Measurements from ENCODE around the gene GAL3ST1. TPM values are rescaled to one million over a fixed set of nuclear protein-coding genes. Genes with fewer than 3 reads are reported as not detected.
"Not testable (repeated sequence)": the region's sequence is repeated elsewhere in the genome, so short reads cannot be mapped to it uniquely, and the experiment has no call there.

The GAL3ST1 gene
- total RNA-seq, 1 donor from 2014 or later: 3.0 TPM

GRCh38 chr22:30546616-30547015, 27.8 kb downstream of the GAL3ST1 start, which contains the start of gene SEC14L6:
Gene SEC14L6, minus strand, starts transcription at chr22:30546741. Its CDS starts 59 bp downstream, at chr22:30546682.
- no peak within 1 kb of the TSS for H3K27ac Mint-ChIP-seq (ENCODE audit: unreplicated experiment)
- H3K4me1 Mint-ChIP-seq (ENCODE audit: unreplicated experiment): peaks cover 27% of the 10 kb centered on the region

GRCh38 chr22:30542811-30543188, 31.7 kb downstream of the GAL3ST1 start:
- no peak for DNase-seq (ENCODE audit: low spot score)
- H3K4me3 Mint-ChIP-seq (ENCODE audit: unreplicated experiment): peak overlapping the region; percentile 86
- no peaks in the 10 kb centered on the region for H3K36me3 Mint-ChIP-seq (ENCODE audit: low read depth, unreplicated experiment)
- no peaks in the 10 kb centered on the region for H3K9me3 Mint-ChIP-seq (ENCODE audit: unreplicated experiment)
- peaks cover 8% of the 10 kb centered on the region for H3K4me1 Mint-ChIP-seq (ENCODE audit: unreplicated experiment)
- peaks cover 13% of the 10 kb centered on the region for H3K27me3 Mint-ChIP-seq (ENCODE audit: unreplicated experiment)
- no peak overlapping the region for H3K27ac Mint-ChIP-seq (ENCODE audit: unreplicated experiment)
- TF ChIP-seq, protein P1, sequence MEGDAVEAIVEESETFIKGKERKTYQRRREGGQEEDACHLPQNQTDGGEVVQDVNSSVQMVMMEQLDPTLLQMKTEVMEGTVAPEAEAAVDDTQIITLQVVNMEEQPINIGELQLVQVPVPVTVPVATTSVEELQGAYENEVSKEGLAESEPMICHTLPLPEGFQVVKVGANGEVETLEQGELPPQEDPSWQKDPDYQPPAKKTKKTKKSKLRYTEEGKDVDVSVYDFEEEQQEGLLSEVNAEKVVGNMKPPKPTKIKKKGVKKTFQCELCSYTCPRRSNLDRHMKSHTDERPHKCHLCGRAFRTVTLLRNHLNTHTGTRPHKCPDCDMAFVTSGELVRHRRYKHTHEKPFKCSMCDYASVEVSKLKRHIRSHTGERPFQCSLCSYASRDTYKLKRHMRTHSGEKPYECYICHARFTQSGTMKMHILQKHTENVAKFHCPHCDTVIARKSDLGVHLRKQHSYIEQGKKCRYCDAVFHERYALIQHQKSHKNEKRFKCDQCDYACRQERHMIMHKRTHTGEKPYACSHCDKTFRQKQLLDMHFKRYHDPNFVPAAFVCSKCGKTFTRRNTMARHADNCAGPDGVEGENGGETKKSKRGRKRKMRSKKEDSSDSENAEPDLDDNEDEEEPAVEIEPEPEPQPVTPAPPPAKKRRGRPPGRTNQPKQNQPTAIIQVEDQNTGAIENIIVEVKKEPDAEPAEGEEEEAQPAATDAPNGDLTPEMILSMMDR (IDR thresholded peaks at IDR 0.05; ENCODE audit: unreplicated experiment): no peak

More at GRCh38 chr22:30546616-30547015, 27.8 kb downstream of the GAL3ST1 start, which contains the start of gene SEC14L6:
- Mint-ChIP-seq H3K9me3 (ENCODE audit: unreplicated experiment) (no peaks in the 10 kb centered on the region), H3K27me3 (ENCODE audit: unreplicated experiment) (peaks cover 18% of the 10 kb centered on the region), H3K4me3 (ENCODE audit: unreplicated experiment) (no peak within 1 kb of the TSS), H3K36me3 (ENCODE audit: low read depth, unreplicated experiment) (no peaks in the 10 kb centered on the region)
- DNase-seq (ENCODE audit: low spot score): no peak
- TF ChIP-seq, protein P1 (IDR thresholded peaks at IDR 0.05; ENCODE audit: unreplicated experiment): no peak

DNA sequence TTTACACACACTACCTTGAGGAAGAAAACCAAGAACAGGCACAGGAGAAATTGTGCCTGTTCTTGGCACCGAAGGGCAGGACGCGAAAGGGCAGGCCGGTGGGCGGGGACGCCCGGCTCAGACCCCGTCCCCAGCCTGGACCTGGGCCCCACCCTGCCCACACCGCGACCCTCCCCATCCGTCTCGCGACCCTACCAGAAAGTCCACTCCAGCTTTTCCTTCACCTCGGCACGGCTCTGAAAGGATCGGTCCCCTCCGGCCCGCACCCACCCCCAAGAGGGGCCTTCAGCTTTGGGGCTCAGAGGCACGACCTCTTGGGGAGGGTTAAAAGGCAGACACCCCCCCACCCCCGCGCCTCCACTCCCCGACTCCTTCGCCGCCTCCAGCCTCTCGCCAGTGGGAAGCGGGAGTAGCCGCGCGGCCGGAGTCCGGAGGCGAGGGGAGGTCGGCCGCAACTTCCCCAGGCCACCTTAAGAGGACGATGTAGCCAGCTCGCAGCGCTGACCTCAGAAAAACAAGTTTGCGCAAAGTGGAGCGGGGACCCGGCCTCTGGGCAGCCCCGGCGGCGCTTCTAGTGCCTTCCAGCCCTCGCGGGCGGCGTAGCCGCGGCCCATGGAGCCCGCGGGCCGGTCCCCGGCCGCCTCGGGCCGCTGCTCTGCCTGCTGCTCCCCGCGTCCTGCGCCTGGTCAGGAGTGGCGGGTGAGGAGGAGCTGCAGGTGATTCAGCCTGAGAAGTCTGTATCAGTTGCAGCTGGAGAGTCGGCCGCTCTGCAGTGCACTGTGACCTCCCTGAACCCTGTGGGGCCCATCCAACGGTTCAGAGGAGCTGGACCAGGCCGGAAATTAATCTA, 32.3 kb downstream of the GAL3ST1 start:
- peaks cover 5% of the 10 kb centered on the region for H3K4me1 Mint-ChIP-seq (ENCODE audit: unreplicated experiment)
- peaks cover 13% of the 10 kb centered on the region for H3K27me3 Mint-ChIP-seq (ENCODE audit: unreplicated experiment)
- H3K36me3 Mint-ChIP-seq (ENCODE audit: low read depth, unreplicated experiment): no peaks in the 10 kb centered on the region
- peak; percentile 40 for DNase-seq (ENCODE audit: low spot score)
- no peak overlapping the region for H3K27ac Mint-ChIP-seq (ENCODE audit: unreplicated experiment)
- peak overlapping the region; percentile 86 for H3K4me3 Mint-ChIP-seq (ENCODE audit: unreplicated experiment)
- H3K9me3 Mint-ChIP-seq (ENCODE audit: unreplicated experiment): no peaks in the 10 kb centered on the region
- TF ChIP-seq, protein P1 (IDR thresholded peaks at IDR 0.05; ENCODE audit: unreplicated experiment): no peak

DNA sequence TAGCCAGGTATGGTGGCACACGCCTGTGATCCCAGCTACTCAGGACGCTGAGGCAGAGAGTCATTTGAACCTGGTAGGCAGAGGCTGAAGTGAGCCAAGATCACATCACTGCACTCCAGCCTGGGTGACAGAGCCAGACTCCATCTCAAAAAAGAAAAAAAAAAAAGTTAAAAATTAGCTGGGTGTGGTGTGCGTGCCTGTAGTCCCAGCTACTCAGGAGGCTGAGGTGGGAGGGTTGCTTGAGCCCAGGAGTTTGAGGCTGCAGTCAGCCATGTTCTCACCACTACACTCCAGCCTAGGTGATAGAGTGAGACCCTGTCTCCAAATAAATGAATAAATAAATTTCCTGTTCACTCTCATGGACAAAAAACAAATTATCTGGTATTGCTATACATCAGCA, 33.0 kb downstream of the GAL3ST1 start:
- H3K4me1 Mint-ChIP-seq (ENCODE audit: unreplicated experiment); H3K27ac Mint-ChIP-seq (ENCODE audit: unreplicated experiment); H3K36me3 Mint-ChIP-seq (ENCODE audit: low read depth, unreplicated experiment); DNase-seq (ENCODE audit: low spot score); H3K27me3 Mint-ChIP-seq (ENCODE audit: unreplicated experiment); H3K9me3 Mint-ChIP-seq (ENCODE audit: unreplicated experiment): not testable (repeated sequence)
- H3K4me3 Mint-ChIP-seq (ENCODE audit: unreplicated experiment): peak overlapping the region; percentile 79

- no peak for DNase-seq (ENCODE audit: low spot score)
- Mint-ChIP-seq H3K27ac (ENCODE audit: unreplicated experiment) (no peak overlapping the region), H3K4me3 (ENCODE audit: unreplicated experiment) (no peak overlapping the region), H3K27me3 (ENCODE audit: unreplicated experiment) (peaks cover 8% of the 10 kb centered on the region), H3K4me1 (ENCODE audit: unreplicated experiment) (peaks cover 3% of the 10 kb centered on the region), H3K9me3 (ENCODE audit: unreplicated experiment) (no peaks in the 10 kb centered on the region), H3K36me3 (ENCODE audit: low read depth, unreplicated experiment) (no peaks in the 10 kb centered on the region)
- TF ChIP-seq, protein P1 (IDR thresholded peaks at IDR 0.05; ENCODE audit: unreplicated experiment): no peak
Measured at GRCh38 chr22:30539368-30539767, 35.1 kb downstream of the GAL3ST1 start.
